ENCODE data around the gene C1orf105.

- TF ChIP-seq POLR2A (IDR thresholded peaks at IDR 0.05) (no peak), CTCF (IDR thresholded peaks at IDR 0.05) (no peak), POLR2AphosphoS5 (IDR thresholded peaks at IDR 0.05) (no peak), EP300 (IDR thresholded peaks at IDR 0.05) (no peak)
These were observed 19.0 kb upstream of the C1orf105 start for GRCh38 chr1:172401477-172401876.
